Liver (tissue), 9 donors: ENCODE results near the gene ALK. TPM values are rescaled to one million over a fixed set of nuclear protein-coding genes. Genes with fewer than 3 reads are reported as not detected.

Experiments used
- DNase-seq: peaks from one replicate; pipeline ENCODE4 v3.0.0-alpha.2; 2017; ENCODE audit warnings: low spot score
- H3K27ac ChIP-seq, 2 donors: one replicate each; pipeline ENCODE4 v1.7.0; 2013; ENCODE audit warnings: inconsistent platforms in 2 of 2, low read length in 2 of 2, control low read depth in 1 of 2, low read depth in 1 of 2, mild to moderate bottlenecking in 1 of 2
- H3K27me3 ChIP-seq, 4 donors: one replicate each; pipeline versions ENCODE4 v1.6.1 to v1.7.0; 2013; ENCODE audit warnings: low read length in 3 of 4, inconsistent platforms in 1 of 4, mild to moderate bottlenecking in 1 of 4, moderate library complexity in 1 of 4; ENCODE audit not compliant: control insufficient read depth in 4 of 4, insufficient read depth in 4 of 4
- H3K36me3 ChIP-seq, 4 donors: one replicate each; pipeline versions ENCODE4 v1.6.1 to v1.7.0; 2013; ENCODE audit warnings: low read length in 3 of 4, mild to moderate bottlenecking in 3 of 4, low read depth in 1 of 4, moderate library complexity in 1 of 4; ENCODE audit not compliant: control insufficient read depth in 4 of 4, insufficient read depth in 3 of 4
- H3K4me1 ChIP-seq, 4 donors: one replicate each; pipeline versions ENCODE4 v1.6.1 to v1.7.0; 2013; ENCODE audit warnings: low read length in 3 of 4, mild to moderate bottlenecking in 3 of 4, moderate library complexity in 1 of 4; ENCODE audit not compliant: control insufficient read depth in 4 of 4, insufficient read depth in 4 of 4
- H3K4me3 ChIP-seq, 3 donors: one replicate each; pipeline versions ENCODE4 v1.6.1 to v1.7.0; 2013; ENCODE audit warnings: low read length in 3 of 3, control low read depth in 1 of 3, low read depth in 1 of 3, mild to moderate bottlenecking in 1 of 3
- H3K9ac ChIP-seq, 2 donors: one replicate each; pipeline ENCODE4 v1.7.0; 2013; ENCODE audit warnings: low read length in 2 of 2, mild to moderate bottlenecking in 2 of 2, moderate library complexity in 2 of 2, control low read depth in 1 of 2, low read depth in 1 of 2
- H3K9me3 ChIP-seq, 4 donors: one replicate each; pipeline versions ENCODE4 v1.6.1 to v1.7.0; 2013; ENCODE audit warnings: low read length in 3 of 4; ENCODE audit not compliant: control insufficient read depth in 4 of 4
- EGR1 ChIP-seq, 2 donors: IDR thresholded peaks; 2 replicates each; pipeline ENCODE4 v1.6.1; 2016 to 2018; ENCODE audit warnings: antibody characterized with exemption in 2 of 2, low read depth in 2 of 2
- FOXA1 ChIP-seq: IDR thresholded peaks from 2 replicates; pipeline ENCODE4 v1.6.1; 2016; ENCODE audit warnings: antibody characterized with exemption
- FOXA2 ChIP-seq: IDR thresholded peaks from 2 replicates; pipeline ENCODE4 v1.6.1; 2016; ENCODE audit warnings: antibody characterized with exemption
- GABPA ChIP-seq, 2 donors: IDR thresholded peaks in 1 of 2; conservative IDR thresholded peaks in 1 of 2; 2 replicates each; pipeline ENCODE4 v1.6.1; 2016; ENCODE audit warnings: antibody characterized with exemption in 2 of 2, mild to moderate bottlenecking in 1 of 2, moderate library complexity in 1 of 2
- HNF4A ChIP-seq, 2 donors: conservative IDR thresholded peaks; 2 replicates each; pipeline ENCODE4 v1.6.1; 2016; ENCODE audit warnings: antibody characterized with exemption in 2 of 2, mild to moderate bottlenecking in 2 of 2
- HNF4G ChIP-seq: IDR thresholded peaks from 2 replicates; pipeline ENCODE4 v1.6.1; 2016; ENCODE audit warnings: antibody characterized with exemption
- JUND ChIP-seq, 2 donors: IDR thresholded peaks; 2 replicates each; pipeline ENCODE4 v1.6.1; 2016; ENCODE audit warnings: antibody characterized with exemption in 2 of 2
- NR2F2 ChIP-seq: IDR thresholded peaks from 2 replicates; pipeline ENCODE4 v1.6.1; 2016; ENCODE audit warnings: antibody characterized with exemption
- RAD21 ChIP-seq, 2 donors: IDR thresholded peaks; 2 replicates each; pipeline ENCODE4 v1.6.1; 2016; ENCODE audit warnings: antibody characterized with exemption in 2 of 2, mild to moderate bottlenecking in 2 of 2
- RXRA ChIP-seq, 2 donors: IDR thresholded peaks; 2 replicates each; pipeline ENCODE4 v1.6.1; 2017 to 2018; ENCODE audit warnings: antibody characterized with exemption in 2 of 2, mild to moderate bottlenecking in 1 of 2
- SP1 ChIP-seq: IDR thresholded peaks from 2 replicates; pipeline ENCODE4 v1.6.1; 2018; ENCODE audit warnings: antibody characterized with exemption, mild to moderate bottlenecking
- TAF1 ChIP-seq: conservative IDR thresholded peaks from 2 replicates; pipeline ENCODE4 v1.6.1; 2016; ENCODE audit warnings: antibody characterized with exemption, mild to moderate bottlenecking
- YY1 ChIP-seq: IDR thresholded peaks from 2 replicates; pipeline ENCODE4 v1.6.1; 2016; ENCODE audit warnings: antibody characterized with exemption, mild to moderate bottlenecking
- WGBS: extraction: QIAGEN DNeasy Blood & Tissue Kit; methylation state at CpG from one replicate; pipeline ENCODE4 v1.1.7; 2013; 5-methylcytosine and 5-hydroxymethylcytosine counted together
- polyA plus RNA-seq, 2 donors: library from polyadenylated mRNA; stranded (reverse) in 1 of 2; unstranded in 1 of 2; fragments of 200-250 nt in 1 of 2; fragments of >200 nt in 1 of 2; fragmentation: Nextera tagmentation in 1 of 2; extraction: Ambion mirVana in 1 of 2; gene quantifications; one replicate each; pipeline versions ENCODE4 v1.2.1 to v1.2.3, GENCODE V29; 2013 to 2015
- total RNA-seq, 2 donors: library from RNA; depleted of rRNA; stranded (reverse); fragments of >200 nt; gene quantifications; one replicate each; pipeline ENCODE4 v1.2.3, GENCODE V29; 2014
- TF ChIP-seq, protein P1 (sequence below): IDR thresholded peaks from 2 replicates; pipeline ENCODE4 v1.6.1; 2016; ENCODE audit warnings: antibody characterized with exemption
- TF ChIP-seq, protein P2 (sequence below): IDR thresholded peaks from 2 replicates; pipeline ENCODE4 v1.6.1; 2016; ENCODE audit warnings: antibody characterized with exemption
- TF ChIP-seq, protein P3 (sequence below): IDR thresholded peaks from 2 replicates; pipeline ENCODE4 v1.6.1; 2016; ENCODE audit warnings: antibody characterized with exemption, mild to moderate bottlenecking
- TF ChIP-seq, protein P4 (sequence below): fragments of 150-350 bp; IDR thresholded peaks from 2 replicates; pipeline ENCODE4 v1.5.1; 2017; ENCODE audit warnings: improper control_type of control experiment, low read depth, low read length; ENCODE audit not compliant: missing input control
- TF ChIP-seq, protein P5 (sequence below): IDR thresholded peaks from 2 replicates; pipeline ENCODE4 v1.6.1; 2016; ENCODE audit warnings: antibody characterized with exemption
- donor health status: healthy.
- donor health status: healthy.
- donor health status: healthy.
- donor health status: healthy.
- donor health status: healthy.

Gene ALK
- total and polyA plus RNA-seq, 4 donors: under 0.01 TPM; not detected in 3

DNA sequence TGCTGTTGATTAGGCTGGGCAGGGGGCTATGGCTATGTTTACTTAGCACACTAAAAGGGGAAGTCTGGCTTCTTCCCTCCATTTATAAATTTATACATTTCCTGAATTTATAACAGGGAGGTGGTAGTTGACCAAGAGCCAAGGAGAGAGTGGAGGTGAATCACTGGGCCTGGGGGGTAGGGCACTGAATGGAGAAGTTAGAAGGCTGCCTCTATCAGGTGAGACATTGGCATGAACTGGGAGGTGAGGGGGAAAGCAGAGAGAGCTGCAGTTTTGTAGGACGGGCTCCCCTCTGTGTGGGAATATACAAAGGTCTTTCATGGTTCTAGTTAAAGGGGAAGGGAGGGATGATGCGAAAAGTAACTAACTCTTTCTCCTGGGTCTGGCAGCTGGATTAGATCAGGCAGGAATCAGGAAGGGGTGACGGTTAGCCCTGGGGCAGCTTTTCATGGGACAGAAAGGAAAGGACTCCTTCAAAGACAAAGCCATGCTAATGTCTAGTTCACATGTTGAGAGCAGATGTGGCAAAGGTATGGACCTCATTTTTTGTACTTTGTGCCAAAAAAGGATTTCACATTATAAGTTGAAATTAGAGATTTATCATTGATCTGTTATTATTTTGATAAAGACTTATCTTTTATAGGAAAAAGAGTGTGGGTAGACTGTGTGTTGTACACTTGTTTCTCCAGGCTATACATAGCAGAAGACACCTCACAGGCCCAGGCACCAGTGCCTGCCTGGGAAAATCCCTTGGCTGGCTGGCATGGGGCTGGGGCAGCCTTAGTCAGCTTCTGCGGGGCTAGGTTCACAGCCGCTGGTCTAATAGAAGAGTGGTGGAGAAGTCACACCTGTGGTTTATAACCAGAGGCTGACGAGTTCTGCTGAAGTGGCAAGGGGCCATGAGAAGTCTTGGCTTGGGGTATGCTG, 647.4 kb downstream of the ALK start:
- H3K9ac ChIP-seq: no peak overlapping the region
- no peaks in the 10 kb centered on the region for H3K4me1 ChIP-seq
- no peak for DNase-seq
- no peak overlapping the region for H3K4me3 ChIP-seq
- no peaks in the 10 kb centered on the region for H3K27me3 ChIP-seq
- TF ChIP-seq EGR1 (IDR thresholded peaks at IDR 0.05; ENCODE audit: low read depth in 2 of 2): no peak
- TF ChIP-seq YY1: no peak
- no peak for TF ChIP-seq GABPA (IDR thresholded peaks at IDR 0.05 in 1 of 2, conservative IDR thresholded peaks at IDR 0.05 in 1 of 2)
- TF ChIP-seq, protein P1, sequence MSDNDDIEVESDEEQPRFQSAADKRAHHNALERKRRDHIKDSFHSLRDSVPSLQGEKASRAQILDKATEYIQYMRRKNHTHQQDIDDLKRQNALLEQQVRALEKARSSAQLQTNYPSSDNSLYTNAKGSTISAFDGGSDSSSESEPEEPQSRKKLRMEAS: no peak
- TF ChIP-seq NR2F2: no peak
- no peaks in the 10 kb centered on the region for H3K36me3 ChIP-seq
- H3K9me3 ChIP-seq: no peaks in the 10 kb centered on the region
- 89% methylated on average over 6 of the region's 6 CpGs for WGBS
- H3K27ac ChIP-seq: no peak overlapping the region

DNA sequence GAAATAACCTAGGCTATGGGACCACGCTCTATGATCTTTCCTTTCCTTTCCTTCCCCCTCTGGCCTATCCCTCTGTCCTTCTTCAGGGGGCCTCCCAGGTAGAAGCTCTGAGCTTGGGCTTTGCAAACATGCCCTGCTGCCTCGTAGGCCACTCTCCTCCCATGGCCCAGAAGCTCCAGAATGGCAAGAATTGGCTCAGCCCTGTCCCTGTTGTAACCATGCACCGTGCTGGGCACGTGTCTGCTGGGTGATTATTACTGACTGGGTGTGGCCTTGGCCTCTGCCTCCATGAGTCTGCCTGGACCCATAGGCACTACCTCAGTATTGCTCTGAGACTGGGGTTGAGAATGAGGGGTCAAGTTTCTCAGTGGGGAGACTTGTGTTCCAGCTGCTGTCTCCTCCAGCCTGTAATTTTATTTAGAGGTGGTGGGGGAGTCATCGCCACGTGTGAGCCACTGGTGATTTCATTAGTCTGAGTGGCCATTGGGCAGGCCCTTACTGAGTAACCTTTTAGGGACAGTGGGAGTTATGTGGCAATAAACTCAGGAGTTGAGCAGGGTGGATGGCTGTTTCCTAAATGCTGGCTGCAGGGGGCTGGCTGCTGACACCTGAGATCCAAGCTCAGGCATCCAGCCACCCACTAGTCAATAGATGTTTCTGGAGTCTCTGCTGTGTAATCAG, 648.2 kb downstream of the ALK start:
- no peak overlapping the region for H3K4me3 ChIP-seq
- no peak overlapping the region for H3K27ac ChIP-seq
- no peaks in the 10 kb centered on the region for H3K4me1 ChIP-seq
- H3K36me3 ChIP-seq: no peaks in the 10 kb centered on the region
- no peaks in the 10 kb centered on the region for H3K9me3 ChIP-seq
- 86% methylated on average over 6 of the region's 6 CpGs for WGBS
- H3K27me3 ChIP-seq: no peaks in the 10 kb centered on the region
- TF ChIP-seq, protein P2, sequence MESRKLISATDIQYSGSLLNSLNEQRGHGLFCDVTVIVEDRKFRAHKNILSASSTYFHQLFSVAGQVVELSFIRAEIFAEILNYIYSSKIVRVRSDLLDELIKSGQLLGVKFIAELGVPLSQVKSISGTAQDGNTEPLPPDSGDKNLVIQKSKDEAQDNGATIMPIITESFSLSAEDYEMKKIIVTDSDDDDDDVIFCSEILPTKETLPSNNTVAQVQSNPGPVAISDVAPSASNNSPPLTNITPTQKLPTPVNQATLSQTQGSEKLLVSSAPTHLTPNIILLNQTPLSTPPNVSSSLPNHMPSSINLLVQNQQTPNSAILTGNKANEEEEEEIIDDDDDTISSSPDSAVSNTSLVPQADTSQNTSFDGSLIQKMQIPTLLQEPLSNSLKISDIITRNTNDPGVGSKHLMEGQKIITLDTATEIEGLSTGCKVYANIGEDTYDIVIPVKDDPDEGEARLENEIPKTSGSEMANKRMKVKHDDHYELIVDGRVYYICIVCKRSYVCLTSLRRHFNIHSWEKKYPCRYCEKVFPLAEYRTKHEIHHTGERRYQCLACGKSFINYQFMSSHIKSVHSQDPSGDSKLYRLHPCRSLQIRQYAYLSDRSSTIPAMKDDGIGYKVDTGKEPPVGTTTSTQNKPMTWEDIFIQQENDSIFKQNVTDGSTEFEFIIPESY: no peak
- TF ChIP-seq, protein P3, sequence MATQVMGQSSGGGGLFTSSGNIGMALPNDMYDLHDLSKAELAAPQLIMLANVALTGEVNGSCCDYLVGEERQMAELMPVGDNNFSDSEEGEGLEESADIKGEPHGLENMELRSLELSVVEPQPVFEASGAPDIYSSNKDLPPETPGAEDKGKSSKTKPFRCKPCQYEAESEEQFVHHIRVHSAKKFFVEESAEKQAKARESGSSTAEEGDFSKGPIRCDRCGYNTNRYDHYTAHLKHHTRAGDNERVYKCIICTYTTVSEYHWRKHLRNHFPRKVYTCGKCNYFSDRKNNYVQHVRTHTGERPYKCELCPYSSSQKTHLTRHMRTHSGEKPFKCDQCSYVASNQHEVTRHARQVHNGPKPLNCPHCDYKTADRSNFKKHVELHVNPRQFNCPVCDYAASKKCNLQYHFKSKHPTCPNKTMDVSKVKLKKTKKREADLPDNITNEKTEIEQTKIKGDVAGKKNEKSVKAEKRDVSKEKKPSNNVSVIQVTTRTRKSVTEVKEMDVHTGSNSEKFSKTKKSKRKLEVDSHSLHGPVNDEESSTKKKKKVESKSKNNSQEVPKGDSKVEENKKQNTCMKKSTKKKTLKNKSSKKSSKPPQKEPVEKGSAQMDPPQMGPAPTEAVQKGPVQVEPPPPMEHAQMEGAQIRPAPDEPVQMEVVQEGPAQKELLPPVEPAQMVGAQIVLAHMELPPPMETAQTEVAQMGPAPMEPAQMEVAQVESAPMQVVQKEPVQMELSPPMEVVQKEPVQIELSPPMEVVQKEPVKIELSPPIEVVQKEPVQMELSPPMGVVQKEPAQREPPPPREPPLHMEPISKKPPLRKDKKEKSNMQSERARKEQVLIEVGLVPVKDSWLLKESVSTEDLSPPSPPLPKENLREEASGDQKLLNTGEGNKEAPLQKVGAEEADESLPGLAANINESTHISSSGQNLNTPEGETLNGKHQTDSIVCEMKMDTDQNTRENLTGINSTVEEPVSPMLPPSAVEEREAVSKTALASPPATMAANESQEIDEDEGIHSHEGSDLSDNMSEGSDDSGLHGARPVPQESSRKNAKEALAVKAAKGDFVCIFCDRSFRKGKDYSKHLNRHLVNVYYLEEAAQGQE: no peak
- TF ChIP-seq, protein P1: no peak
- TF ChIP-seq, protein P4, sequence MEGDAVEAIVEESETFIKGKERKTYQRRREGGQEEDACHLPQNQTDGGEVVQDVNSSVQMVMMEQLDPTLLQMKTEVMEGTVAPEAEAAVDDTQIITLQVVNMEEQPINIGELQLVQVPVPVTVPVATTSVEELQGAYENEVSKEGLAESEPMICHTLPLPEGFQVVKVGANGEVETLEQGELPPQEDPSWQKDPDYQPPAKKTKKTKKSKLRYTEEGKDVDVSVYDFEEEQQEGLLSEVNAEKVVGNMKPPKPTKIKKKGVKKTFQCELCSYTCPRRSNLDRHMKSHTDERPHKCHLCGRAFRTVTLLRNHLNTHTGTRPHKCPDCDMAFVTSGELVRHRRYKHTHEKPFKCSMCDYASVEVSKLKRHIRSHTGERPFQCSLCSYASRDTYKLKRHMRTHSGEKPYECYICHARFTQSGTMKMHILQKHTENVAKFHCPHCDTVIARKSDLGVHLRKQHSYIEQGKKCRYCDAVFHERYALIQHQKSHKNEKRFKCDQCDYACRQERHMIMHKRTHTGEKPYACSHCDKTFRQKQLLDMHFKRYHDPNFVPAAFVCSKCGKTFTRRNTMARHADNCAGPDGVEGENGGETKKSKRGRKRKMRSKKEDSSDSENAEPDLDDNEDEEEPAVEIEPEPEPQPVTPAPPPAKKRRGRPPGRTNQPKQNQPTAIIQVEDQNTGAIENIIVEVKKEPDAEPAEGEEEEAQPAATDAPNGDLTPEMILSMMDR: no peak
- TF ChIP-seq HNF4A (conservative IDR thresholded peaks at IDR 0.05) (no peak), TAF1 (no peak), SP1 (no peak), GABPA (IDR thresholded peaks at IDR 0.05 in 1 of 2, conservative IDR thresholded peaks at IDR 0.05 in 1 of 2) (no peak), RAD21 (IDR thresholded peaks at IDR 0.05) (no peak), NR2F2 (no peak), YY1 (no peak), EGR1 (IDR thresholded peaks at IDR 0.05; ENCODE audit: low read depth in 2 of 2) (no peak), JUND (IDR thresholded peaks at IDR 0.05) (no peak), HNF4G (no peak), FOXA2 (no peak), FOXA1 (no peak), RXRA (IDR thresholded peaks at IDR 0.05) (no peak)
- TF ChIP-seq, protein P5, sequence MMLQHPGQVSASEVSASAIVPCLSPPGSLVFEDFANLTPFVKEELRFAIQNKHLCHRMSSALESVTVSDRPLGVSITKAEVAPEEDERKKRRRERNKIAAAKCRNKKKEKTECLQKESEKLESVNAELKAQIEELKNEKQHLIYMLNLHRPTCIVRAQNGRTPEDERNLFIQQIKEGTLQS: no peak
- DNase-seq: no peak
- H3K9ac ChIP-seq: no peak overlapping the region
